NCI-H748 treated with DMSO at 0.1 percent for 48 hours (cell line): ENCODE results near the gene FBXL7.

Experiments used
- DNase-seq: peaks from one replicate; lab custom pipeline; 2025; lab: John Stamatoyannopoulos, UW

The FBXL7 gene

DNA sequence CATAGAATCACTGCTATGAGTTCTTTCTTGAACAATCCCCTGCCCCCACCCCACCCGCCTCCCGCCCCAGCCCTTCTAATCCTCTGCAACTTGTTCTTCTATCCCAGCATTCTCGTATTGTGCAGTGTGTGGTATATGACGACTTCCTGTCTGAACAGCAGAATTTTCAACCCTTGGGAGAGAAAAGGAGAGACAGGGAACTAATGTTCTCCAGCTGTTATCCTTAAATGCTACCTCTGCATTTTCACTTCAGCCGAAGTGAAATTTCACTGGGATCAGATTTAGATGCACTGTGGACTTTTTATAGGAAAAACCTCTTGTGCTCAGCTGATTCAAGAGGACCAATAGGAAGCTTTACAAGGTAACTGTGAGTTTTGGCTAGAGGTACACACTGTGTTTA lies 2.2 kb downstream of the FBXL7 start:
- no peak for DNase-seq

DNA sequence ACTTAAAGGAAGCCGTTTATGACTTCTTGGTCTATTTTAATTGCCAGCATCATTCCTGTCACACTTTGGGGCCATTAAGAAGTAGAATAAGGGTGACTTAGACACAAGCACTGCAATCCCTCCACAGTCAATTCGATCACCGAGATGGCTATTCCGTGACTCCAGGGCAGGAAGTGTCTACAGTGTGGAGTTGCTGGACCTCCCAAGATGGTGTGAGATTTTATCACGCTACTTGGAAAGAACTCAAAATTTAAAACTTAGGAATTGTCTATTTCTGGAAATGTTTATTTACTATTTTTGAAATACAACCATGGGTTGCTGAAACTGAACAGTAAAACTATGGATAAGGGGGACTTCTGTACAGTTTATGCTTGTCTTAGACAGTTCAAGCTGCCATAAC lies 6.2 kb downstream of the FBXL7 start:
- DNase-seq, result no peak

DNA sequence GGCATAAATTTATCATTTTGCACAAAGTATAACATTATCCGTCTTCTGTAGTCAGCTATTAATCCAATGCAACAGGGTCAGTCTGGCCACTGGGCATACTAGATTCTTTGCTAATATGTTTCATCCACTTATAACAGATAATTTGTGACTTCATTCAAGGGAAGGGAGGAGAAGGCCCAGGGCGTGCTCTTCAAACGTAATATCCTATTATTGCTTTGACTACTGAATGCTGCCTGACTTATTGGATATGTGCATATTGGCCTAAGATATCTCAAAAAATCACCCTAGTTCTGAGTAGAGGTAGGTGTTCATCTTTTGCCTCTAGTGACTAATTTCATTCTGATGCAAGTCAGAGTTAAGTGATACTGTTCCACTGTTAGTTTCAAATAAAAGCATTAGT lies 6.9 kb downstream of the FBXL7 start:
- no peak for DNase-seq

DNA sequence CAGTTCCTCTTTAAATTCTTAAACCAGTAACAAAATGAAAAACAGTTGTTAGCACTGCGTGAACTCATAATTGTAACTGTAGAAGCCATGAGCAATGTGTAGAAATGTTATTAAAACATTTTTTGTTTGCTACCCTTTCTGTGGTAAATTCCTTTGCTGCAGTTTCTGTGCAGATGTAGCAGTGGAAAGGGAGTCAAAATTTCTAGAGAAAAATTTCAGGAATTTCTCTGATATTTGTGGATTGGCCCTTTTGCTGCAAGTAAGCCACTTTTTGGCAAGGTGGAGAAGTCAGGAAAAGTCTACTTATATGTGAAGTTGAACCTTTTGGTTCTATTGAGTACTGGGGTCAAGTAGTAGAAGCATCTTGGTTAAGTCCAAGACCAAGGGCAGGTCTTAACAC lies 10.1 kb downstream of the FBXL7 start:
- DNase-seq, result no peak

DNA sequence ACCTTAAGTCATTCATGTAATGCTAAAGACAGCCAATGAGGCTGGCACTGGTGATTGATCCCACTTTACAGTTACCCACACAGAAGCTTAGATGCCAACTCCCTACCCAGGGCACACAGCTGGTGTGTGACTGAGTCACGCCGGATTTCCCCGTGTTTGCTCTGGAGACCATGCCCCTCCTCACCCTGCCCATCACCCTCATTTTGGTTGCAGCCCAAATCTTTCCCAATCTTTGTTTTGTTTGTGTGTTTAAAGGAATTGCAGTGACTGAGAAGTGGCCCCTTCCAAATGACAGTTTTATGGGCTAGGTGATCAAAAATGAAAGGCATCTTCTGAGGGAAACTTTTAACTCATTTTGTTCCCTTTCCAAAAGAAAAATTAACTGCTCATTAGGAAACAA lies 10.9 kb downstream of the FBXL7 start:
- DNase-seq, result no peak

DNA sequence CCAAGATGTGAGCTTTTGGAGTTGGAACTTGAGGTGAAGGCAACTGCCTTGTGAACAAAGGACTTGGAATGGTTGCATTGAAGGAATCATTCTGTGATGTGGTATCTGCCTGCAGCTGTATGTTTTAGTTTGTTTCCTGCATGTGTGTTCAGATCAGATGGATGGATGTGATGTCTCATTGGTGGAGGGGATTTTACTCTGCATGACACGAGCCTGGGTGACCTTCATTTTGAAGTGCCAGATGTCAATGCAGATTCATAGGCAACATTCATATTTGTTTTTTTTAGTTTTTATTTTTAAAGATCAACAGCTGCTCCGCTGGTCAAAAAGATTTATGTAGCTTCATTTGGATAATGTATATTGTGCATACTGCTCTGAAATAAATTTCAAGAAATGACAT lies 13.5 kb downstream of the FBXL7 start:
- DNase-seq, result no peak

DNA sequence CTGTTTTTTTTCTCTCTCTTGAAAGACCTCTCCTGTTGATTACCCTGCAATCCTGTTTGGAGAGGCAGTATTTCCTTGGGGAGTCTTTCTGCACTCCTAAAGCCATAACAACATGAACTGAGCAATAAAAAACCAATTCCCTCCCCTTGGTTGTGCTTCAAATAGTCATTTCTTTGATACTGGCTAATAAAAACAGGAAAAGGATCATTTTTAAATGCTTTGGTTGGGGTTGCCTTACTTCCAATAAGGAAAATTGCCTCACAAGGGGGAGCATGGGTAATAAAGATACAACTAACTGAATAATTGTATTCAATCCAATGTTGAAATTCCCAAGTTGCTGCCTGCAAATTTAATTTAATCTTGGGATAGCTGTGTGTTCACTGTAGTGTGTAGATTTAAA lies 13.9 kb downstream of the FBXL7 start:
- no peak for DNase-seq

DNA sequence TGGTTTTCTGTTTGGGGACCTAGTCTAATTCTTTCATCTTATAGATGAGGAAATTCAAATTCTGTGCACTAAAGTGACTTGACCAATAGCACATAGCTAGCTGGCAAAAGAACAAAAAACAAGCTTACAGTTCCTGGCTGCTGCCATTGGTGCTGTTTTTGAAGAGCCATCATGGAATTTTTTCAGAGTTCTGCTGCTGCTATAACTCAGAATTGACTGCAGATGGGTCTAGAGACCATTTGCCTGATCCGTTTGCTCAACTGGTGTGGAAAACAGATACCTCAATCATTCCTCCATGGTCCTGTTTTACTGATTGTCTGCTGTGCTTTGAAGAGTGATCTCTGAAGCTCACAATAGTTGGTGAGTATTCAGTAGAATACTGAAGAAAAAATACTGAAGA lies 15.2 kb downstream of the FBXL7 start:
- DNase-seq, result no peak

DNA sequence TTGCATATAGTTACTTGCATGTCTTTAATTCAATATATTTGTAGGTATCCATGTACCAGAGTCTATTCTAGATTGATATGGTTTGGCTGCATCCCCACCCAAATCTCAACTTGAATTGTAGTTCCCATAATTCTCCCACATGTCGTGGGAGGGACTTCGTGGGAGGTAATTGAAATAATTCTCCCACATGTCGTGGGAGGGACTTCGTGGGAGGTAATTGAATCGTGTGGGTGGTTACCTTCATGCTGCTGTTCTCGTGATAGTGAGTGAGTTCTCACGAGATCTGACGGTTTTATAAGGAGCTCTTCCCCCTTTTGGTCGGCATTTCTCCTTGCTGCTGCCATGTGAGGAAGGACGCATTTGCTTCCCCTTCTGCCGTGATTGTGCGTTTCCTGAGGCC lies 16.5 kb downstream of the FBXL7 start:
- DNase-seq, result no peak

DNA sequence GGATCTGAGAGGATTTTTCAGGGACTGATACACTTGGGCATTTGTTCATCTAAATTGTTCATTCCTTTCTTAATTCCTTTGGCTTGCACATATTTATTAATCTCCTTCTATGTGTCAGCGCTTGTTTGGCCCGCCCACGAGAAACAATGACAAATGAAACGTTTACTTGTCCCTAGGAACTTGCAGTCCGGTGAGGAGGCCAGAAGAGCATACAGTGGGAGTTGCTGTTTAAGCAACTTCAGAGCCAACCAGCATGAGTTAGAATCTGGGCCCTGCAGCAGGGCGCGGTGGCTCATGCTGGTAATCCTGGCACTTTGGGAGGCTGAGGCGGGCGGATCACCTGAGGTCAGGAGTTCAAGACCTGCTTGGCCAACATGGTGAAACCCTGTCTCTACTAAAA lies 18.8 kb downstream of the FBXL7 start:
- no peak for DNase-seq

DNA sequence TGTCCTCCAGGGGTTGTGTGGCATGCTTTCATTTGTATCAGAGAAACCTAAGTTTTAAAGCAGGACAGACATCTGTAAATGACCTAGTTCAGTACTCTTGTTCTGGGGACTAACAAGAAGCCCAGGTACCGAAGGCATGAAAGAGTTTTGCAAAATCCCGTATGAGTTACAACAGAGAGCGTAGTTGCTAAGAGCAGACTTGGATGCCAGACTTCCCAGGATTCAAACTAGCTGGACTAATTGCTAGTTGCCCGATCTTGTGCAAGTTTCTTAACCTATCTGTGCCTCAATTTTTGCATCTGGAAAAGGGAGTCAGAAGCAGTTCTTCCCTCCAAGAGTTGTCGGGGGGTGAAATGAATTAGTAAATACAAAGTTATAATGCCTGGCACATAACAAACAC lies 20.9 kb downstream of the FBXL7 start:
- DNase-seq, result no peak

DNA sequence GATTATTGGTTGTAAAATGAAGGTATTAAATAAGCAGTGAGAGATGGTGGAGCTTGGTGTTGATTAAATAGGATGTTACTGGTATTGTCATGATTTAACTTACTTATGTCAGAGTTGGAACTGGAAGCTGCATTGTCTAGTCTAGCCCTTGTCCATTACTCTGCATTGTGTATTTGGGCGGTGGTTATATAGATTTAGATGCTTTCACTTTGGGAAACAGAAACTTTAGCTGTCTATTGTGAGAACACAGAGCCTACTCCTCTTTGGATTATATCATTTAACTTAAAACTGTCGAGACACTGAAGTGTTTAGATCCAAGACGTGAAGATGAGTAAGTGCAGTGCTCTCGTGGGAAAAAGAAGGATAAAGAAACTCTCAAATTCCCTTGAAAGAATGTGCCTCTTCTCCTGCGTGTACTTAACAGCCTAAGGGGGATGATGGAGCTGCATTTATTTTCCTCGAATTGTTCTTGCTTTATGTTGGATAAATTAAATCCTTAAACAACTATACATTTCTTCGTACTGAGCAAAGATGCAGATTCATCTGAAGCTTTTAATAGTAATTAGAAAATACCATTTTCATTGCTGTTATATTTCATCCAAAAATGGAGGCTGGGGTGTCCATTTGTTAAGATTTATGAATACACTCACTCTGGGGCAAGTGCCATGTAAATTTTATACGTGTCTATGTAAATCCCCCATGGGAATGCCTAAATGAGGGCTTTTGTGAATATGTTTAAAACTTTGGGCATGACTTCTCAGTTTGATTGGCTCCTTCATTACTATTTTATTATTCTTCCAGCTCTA lies 21.6 kb downstream of the FBXL7 start:
- DNase-seq, result no peak

DNA sequence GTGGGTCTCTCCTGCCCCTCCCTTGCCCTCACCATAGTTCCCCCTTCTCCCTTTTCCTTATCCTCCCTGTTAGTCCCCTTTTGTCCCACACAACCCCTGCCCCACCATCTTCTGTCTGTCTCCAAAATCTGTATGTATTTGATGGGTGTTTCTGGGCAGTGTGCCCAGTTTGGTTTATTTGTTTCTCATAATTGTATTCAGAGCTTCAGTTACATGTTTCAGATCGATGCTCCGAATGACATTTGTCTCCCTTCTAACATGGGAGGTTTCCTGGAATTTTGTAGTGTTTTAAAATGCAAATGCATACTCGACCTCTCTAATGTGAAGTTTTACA lies 22.2 kb downstream of the FBXL7 start:
- peak; percentile 52 for DNase-seq

DNA sequence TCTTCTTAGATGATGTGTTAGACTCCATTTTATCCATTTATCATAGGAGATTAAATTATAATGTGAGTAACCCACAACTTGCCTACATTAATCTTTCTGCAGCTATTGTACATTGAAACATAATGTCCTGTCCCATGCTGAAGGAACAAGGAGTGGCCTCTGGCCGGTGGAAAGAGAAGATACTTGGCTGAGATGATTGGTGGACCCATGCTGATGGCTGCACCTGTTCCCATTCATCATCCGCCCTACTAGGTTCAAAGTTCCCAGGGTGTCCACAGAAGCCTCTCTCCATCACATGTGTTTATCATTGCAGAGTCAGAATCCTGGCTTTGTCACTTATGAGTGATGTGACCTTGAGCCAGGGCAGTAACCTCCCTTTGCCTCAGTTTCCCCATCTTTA lies 24.7 kb downstream of the FBXL7 start:
- no peak for DNase-seq

DNA sequence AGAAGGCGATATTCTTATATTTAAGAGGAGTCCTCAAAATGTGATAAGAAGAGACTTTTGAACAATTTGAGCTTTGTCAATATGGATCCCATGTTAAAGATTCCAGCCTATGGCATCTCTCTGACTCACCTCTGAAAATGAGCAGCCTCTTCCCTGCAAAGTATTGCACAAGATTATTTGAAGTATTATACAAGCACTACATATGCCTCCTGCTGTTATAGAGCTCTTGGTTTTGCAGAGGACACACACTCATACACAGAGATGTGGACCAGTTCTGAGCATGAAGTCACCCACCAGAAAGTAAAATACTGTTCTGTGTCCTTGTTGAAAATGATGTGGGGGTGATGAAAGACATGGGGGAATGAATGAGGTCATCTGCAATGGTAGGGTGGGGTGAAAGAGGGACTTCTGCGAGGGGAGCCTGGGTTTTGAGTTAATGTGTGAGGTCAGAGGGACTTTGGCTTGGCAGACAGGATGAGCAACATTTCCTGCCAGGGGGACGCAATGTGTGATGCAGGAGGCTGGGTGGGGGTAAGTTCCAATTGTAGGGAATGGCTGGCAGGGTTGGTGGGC lies 25.8 kb downstream of the FBXL7 start:
- DNase-seq, result no peak

DNA sequence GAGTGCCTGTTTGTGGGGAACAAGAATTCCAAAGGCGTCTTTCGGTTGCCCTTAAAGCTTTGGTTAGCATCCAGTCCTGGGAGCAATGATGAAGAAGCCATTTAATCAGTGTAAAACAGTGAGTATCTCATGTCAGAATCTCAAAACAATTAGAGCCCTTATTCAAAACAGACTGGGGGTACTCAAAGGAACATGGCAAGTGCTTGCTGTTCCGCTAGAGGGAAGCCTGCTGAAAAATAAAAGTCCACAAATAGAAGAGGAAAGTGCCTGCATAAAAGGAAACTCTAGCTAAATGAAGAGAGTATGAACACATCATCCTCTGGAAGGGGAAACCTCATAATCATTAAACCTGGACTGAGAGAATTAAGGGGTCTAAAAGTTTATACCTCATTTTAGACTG lies 26.4 kb downstream of the FBXL7 start:
- no peak for DNase-seq

DNA sequence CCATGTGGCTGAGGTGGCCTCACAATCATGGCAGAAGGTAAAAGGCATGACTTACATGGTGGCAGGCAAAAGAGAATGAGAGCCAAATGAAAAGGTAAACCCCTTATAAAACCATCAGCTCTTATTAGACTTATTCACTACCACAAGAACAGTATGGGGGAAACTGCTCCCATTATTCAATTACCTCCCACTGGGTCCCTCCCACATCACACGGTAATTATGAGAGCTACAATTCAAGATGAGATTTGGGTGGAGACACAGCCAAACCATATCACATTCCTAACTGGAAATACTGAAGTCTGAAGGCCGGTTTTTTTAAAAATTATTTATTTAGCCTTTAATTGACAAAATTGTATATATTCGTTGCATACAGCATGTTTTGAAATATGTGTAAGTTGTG lies 28.5 kb downstream of the FBXL7 start:
- no peak for DNase-seq

DNA sequence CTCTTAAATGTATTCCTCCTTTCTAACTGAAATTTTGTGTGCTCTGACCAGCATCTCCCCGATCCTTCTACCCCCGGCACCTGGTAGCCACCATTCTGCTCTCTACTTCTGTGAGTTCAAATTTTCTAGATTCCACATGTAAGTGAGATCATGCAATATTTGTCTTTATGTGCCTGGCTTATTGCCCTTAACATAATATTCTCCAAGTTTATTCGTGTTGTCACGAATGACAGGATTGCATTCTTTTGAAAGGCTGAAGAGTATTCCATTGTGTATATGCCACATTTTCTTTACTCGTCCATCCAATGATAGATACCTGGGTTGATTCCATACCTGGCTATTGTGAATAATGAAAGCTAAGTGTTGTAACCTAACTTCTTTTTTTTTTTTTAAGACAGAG lies 29.0 kb downstream of the FBXL7 start:
- no peak for DNase-seq

DNA sequence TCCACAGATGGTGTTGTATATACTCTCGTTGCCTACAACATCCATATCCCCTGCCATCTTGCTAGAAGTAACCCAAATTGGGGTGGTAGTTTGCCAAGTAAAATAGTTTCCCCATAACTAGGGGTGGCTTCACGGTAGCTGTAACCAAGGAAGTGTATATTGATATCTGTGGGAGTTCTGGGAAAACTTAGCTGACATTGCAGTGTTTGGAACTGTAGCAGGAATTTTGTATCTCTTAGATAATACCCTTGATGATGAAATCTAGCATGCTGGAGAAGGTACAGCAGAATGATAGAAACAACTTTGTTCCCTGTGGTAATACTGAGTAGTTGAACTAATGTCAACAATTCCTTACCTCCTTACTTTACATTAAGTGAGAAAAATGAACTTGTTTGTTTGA lies 29.8 kb downstream of the FBXL7 start:
- no peak for DNase-seq

DNA sequence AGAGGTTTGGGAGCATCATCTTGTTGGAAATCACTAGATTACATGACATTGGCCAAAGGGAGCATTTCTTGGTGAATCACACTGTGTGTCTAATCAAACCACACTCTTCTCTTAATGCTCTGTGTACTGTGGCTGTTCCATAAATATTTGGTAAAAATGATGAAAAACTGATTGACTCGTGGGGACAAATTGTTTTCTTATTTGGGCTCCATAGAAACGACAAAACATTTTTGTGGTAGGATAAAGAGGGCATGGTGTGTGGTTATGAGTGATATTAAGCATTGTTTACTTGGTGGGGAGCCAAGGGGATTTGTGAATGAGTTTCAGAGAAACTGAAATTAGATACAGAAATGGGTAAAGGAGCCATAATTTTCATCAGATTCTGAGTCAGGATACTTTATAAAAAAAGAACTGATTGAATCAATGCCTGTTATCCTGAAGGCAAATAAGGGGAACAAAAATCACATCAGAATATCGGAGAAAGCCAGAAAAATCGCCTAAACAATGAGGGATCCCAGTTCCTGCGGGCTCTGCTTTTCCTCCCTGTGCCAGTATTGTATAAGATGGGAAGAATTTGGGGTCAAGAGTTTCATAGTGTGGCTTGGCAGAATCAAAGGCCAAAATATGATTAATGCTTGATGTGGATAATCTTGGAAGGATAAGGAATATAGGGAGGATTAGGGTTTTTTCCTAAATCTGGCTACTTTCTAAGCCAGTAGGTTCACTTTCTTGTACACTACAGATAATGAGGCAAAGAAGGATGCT lies 33.3 kb downstream of the FBXL7 start:
- DNase-seq, result no peak

DNA sequence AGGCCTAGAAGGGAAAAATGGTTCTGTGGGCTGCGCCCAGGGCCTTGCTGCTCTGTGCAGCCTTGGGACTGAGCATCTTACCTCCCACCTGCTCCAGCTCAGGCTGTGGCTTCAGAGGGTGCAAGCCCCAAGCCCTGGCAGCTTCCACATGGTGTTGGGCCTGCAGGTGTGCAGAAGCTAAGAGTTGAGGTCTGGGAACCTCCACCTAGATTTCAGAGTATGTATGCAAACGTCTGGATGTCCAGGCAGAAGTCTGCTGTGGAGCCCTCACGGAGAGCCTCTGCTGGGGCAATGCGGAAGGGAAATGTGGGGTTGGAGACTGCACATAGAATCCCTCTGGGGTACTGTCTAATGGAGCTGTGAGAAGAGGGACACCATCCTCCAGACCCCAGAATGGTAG lies 36.0 kb downstream of the FBXL7 start:
- DNase-seq, result no peak

DNA sequence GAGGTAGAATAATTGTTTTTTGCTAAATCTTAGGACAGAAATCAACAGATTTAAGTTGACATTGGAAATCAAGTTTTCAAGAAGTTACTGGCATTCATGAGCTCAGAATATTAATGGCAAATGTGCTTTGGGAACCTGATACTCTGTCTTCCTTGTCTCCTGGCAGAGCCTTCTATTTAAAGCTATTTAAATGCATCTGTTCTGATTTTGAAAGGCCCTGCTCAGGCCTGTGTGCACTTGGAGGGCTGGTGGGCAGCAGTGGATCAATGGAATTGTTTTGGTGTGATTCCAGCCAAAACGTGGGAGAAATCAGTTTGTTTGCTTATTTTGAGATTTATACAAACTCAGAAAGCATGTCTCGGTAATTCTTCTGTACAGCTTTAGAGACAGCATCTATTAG lies 38.5 kb downstream of the FBXL7 start:
- DNase-seq, result no peak

DNA sequence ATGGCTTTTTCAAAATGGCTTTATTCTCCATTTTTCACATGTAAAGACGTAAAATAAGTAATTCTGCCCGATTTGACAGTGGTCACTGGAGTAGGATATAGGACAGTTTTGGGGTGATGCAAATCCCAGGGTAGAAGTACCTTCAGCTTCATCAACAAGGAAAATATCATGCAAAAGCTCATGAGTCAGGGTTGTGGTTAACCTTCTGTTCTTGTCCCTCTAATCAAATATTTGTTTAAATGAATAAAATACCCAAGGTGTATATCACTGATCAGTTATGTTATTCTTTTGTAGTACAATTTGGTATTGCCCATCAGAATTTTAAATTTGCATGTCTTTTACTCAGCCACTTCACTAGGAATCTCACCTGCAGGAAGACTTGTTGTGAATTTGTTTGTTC lies 40.0 kb downstream of the FBXL7 start:
- DNase-seq, result no peak

DNA sequence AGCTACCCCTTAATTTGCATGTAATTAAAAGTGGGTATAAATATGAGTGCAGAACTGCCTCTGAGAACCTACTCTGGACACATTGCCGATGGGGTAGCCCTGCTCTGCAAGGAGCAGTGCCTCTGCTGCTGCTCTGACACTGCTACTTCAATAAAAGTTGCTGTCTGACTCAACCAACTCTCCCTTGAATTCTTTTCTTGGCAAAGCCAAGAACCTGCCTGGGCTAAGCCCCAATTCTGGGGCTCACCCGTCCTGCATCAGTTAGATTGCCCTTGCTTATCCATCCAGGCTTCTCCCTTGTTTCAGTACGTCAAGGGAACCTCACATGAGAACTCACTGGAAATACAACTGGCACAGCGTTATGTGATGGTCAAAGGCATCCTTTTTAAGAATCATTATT lies 44.1 kb downstream of the FBXL7 start:
- no peak for DNase-seq
